Testis (tissue), 2 donors: ENCODE data around the gene PIP5K1B.

Experiments used
- POLR2A ChIP-seq: fragments of 450-650 bp; IDR thresholded peaks from one replicate; pipeline ENCODE4 v1.6.1; 2017; ENCODE audit warnings: antibody characterized with exemption, mild to moderate bottlenecking, moderate library complexity
- TF ChIP-seq, protein P1 (sequence below), 3 experiments: fragments of 450-650 bp in 2 of 3; fragments of 200-600 bp in 1 of 3; sonication (generic) in 1 of 3; IDR thresholded peaks; one replicate each; pipeline ENCODE4 v1.5.1; 2016 to 2019; ENCODE audit warnings: antibody characterized with exemption in 3 of 3, mild to moderate bottlenecking in 2 of 3, moderate library complexity in 1 of 3

DNA sequence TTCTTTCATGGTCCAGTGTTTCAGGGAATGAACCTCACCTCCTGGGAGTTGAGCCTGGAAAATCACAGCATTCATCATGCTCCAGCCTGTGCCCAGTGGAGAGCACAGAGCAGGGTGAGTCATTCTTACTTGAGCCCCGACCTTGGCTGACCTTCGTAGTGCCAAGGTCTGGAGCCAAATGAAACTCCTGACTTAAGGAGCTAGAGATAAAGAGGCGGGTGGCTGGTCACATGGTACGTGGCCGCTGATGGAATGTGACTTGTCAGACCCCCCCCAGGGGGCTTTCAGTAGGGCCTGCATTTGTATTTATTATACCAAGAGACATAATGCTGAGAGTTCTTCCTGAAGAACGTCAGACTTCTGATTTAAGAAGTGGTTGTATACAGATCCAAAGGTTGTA lies 15.0 kb upstream of the PIP5K1B start:
- TF ChIP-seq, protein P1, sequence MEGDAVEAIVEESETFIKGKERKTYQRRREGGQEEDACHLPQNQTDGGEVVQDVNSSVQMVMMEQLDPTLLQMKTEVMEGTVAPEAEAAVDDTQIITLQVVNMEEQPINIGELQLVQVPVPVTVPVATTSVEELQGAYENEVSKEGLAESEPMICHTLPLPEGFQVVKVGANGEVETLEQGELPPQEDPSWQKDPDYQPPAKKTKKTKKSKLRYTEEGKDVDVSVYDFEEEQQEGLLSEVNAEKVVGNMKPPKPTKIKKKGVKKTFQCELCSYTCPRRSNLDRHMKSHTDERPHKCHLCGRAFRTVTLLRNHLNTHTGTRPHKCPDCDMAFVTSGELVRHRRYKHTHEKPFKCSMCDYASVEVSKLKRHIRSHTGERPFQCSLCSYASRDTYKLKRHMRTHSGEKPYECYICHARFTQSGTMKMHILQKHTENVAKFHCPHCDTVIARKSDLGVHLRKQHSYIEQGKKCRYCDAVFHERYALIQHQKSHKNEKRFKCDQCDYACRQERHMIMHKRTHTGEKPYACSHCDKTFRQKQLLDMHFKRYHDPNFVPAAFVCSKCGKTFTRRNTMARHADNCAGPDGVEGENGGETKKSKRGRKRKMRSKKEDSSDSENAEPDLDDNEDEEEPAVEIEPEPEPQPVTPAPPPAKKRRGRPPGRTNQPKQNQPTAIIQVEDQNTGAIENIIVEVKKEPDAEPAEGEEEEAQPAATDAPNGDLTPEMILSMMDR (IDR thresholded peaks at IDR 0.05) = no peak
- no peak for TF ChIP-seq POLR2A
